ENCODE results near the gene MICAL2.

DNA sequence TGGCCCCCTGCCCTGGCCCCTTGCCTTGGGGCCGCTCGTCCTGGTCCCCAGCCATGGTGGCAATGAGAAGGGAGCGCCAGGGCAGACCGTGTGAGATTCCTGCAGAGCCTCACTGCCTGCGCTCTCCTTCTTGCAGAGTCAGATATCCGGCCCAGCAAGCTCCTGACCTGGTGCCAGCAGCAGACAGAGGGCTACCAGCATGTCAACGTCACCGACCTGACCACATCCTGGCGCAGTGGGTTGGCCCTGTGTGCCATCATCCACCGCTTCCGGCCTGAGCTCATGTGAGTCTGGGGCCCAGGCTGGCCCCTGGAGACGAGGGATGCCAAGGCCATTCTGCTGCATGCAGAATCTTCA is 114.1 kb downstream of the MICAL2 start:
- TF ChIP-seq CTCF (IDR thresholded peaks at IDR 0.05), result no peak
- TF ChIP-seq POLR2A (IDR thresholded peaks at IDR 0.05), result no peak
- TF ChIP-seq POLR2AphosphoS5 (IDR thresholded peaks at IDR 0.05), result no peak
- TF ChIP-seq EP300 (IDR thresholded peaks at IDR 0.05), result no peak
